Measurements from ENCODE around the gene RPF1.
"Not testable (repeated sequence)": the region's sequence is repeated elsewhere in the genome, so short reads cannot be mapped to it uniquely, and the experiment has no call there.

The RPF1 gene

GRCh38 chr1:84506002-84506728 lies 27.1 kb downstream of the RPF1 start, which contains the start of the genes GNG5 and SPATA1:
TSS of gene GNG5 (minus strand) at chr1:84506581. CDS start at chr1:84506091, 490 bp downstream.
TSS of gene SPATA1 (plus strand) at chr1:84506386. CDS start at chr1:84516360, 9,974 bp downstream.
- Histone ChIP-seq H3K14ac (ENCODE audit: low read length) (peak within 1 kb of the TSS; percentile 82), H2AFZ (ENCODE audit: low read length) (peak within 1 kb of the TSS; percentile 98), H2BK120ac (ENCODE audit: low read depth, low read length) (no peak within 1 kb of the TSS), H4K8ac (ENCODE audit: low read depth, low read length) (no peak within 1 kb of the TSS), H2BK15ac (ENCODE audit: low read length) (peak within 1 kb of the TSS; percentile 64), H4K91ac (ENCODE audit: low read depth, low read length, poor library complexity) (no peak within 1 kb of the TSS), H3K27me3 (ENCODE audit: control insufficient read depth in 3 of 3, insufficient read depth in 3 of 3, low read depth in 1 of 3, low read length in 3 of 3) (no peaks in the 10 kb centered on the region), H3K4ac (ENCODE audit: low read length) (no peak within 1 kb of the TSS), H3K4me3 (ENCODE audit: low read length in 2 of 2) (peak within 1 kb of the TSS; percentile 90 to 92), H3K36me3 (replicated peaks in 1 of 2; ENCODE audit: control insufficient read depth in 2 of 2, insufficient read depth in 2 of 2, low read length in 2 of 2) (peaks cover 0 to 17% of the 10 kb centered on the region in 2 donors), H2AK5ac (ENCODE audit: low read depth, low read length) (peak within 1 kb of the TSS; percentile 26), H2BK5ac (ENCODE audit: low read length) (peak within 1 kb of the TSS; percentile 84), H3K9ac (ENCODE audit: low read depth, low read length, poor library complexity) (peak within 1 kb of the TSS; percentile 97), H3K4me2 (ENCODE audit: insufficient read depth, low read length, poor library complexity, severe bottlenecking) (peak within 1 kb of the TSS; percentile 75), H2BK12ac (ENCODE audit: low read length) (no peak within 1 kb of the TSS), H3K79me1 (ENCODE audit: low read depth, low read length) (no peaks in the 10 kb centered on the region), H3K9me3 (replicated peaks in 1 of 2; ENCODE audit: control insufficient read depth in 2 of 2, insufficient read depth in 1 of 2, low read depth in 1 of 2, low read length in 2 of 2) (peaks cover 0 to 10% of the 10 kb centered on the region in 2 donors), H3K4me1 (ENCODE audit: control insufficient read depth in 2 of 2, insufficient read depth in 1 of 2, low read depth in 1 of 2, low read length in 2 of 2) (peaks cover 0 to 9% of the 10 kb centered on the region in 2 donors), H3K23ac (ENCODE audit: low read depth, low read length, poor library complexity) (peak within 1 kb of the TSS; percentile 46), H3K18ac (ENCODE audit: low read length) (peak within 1 kb of the TSS; percentile 99), H3K27ac (replicated peaks; ENCODE audit: low read length) (peak within 1 kb of the TSS; percentile 99)
- peak; percentile 97 for DNase-seq (ENCODE audit: low spot score)
- no CpG with 5 or more reads among the region's 60 CpGs for WGBS, 2 donors (ENCODE audit: extremely low coverage in 2 of 2, insufficient read length in 2 of 2, insufficient replicate concordance in 1 of 2)

DNA sequence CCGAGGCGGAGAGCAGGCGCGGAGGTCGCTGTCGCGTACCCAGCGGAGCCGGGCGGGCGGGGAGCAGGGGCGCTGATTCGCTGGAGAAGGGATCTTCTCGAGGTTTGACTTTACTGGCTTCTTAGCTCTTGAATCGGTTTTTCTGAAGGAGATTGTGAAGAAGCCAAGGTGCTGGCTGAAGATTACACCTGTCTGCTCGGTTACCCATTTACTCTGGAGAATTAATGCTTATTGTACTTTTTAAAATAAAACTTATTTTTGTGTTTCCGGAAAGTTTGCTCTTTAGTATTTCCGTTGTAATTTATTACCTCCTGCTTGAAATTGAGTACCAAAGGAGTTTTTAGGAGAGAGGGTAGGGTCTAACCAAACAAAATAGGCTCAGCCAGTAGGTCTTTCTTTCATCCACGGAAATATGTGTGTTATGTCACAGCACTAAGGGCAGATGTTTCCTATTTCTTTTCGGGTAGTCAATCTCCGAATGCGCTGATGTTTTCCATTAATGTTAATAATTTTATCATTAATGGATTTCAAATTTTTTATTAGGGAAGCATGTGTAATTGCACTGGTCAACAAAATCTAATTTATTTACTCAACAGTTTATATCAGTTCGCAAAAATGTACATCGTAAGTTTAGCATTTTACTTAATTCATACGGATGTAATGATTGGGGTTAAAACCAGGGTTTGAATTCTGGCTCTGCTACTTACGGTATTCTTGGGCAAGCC lies 27.8 kb downstream of the RPF1 start:
- no CpG with 5 or more reads among the region's 26 CpGs for WGBS, 2 donors (ENCODE audit: extremely low coverage in 2 of 2, insufficient read length in 2 of 2, insufficient replicate concordance in 1 of 2)
- peak overlapping the region; percentile 64 for H2BK15ac ChIP-seq (ENCODE audit: low read length)
- peak overlapping the region; percentile 46 for H3K23ac ChIP-seq (ENCODE audit: low read depth, low read length, poor library complexity)
- H3K27ac ChIP-seq (replicated peaks; ENCODE audit: low read length): peak overlapping the region; percentile 99
- H3K4me1 ChIP-seq (ENCODE audit: control insufficient read depth in 2 of 2, insufficient read depth in 1 of 2, low read depth in 1 of 2, low read length in 2 of 2): peaks cover 0 to 9% of the 10 kb centered on the region in 2 donors
- no peak overlapping the region for H2BK120ac ChIP-seq (ENCODE audit: low read depth, low read length)
- DNase-seq (ENCODE audit: low spot score): no peak
- peak overlapping the region; percentile 69 for H3K4me2 ChIP-seq (ENCODE audit: insufficient read depth, low read length, poor library complexity, severe bottlenecking)
- H3K4ac ChIP-seq (ENCODE audit: low read length): no peak overlapping the region
- no peak overlapping the region for H4K8ac ChIP-seq (ENCODE audit: low read depth, low read length)
- no peaks in the 10 kb centered on the region for H3K27me3 ChIP-seq (ENCODE audit: control insufficient read depth in 3 of 3, insufficient read depth in 3 of 3, low read depth in 1 of 3, low read length in 3 of 3)
- H2BK12ac ChIP-seq (ENCODE audit: low read length): no peak overlapping the region
- H2BK5ac ChIP-seq (ENCODE audit: low read length): peak overlapping the region; percentile 82
- no peaks in the 10 kb centered on the region for H3K79me1 ChIP-seq (ENCODE audit: low read depth, low read length)
- H3K18ac ChIP-seq (ENCODE audit: low read length): peak overlapping the region; percentile 95
- H3K36me3 ChIP-seq (replicated peaks in 1 of 2; ENCODE audit: control insufficient read depth in 2 of 2, insufficient read depth in 2 of 2, low read length in 2 of 2): peaks cover 0 to 10% of the 10 kb centered on the region in 2 donors
- no peak overlapping the region for H3K14ac ChIP-seq (ENCODE audit: low read length)
- no peak overlapping the region for H4K91ac ChIP-seq (ENCODE audit: low read depth, low read length, poor library complexity)
- no peak overlapping the region for H2AK5ac ChIP-seq (ENCODE audit: low read depth, low read length)
- H3K9ac ChIP-seq (ENCODE audit: low read depth, low read length, poor library complexity): peak overlapping the region; percentile 44
- peak overlapping the region; percentile 98 for H2AFZ ChIP-seq (ENCODE audit: low read length)
- H3K9me3 ChIP-seq (replicated peaks in 1 of 2; ENCODE audit: control insufficient read depth in 2 of 2, insufficient read depth in 1 of 2, low read depth in 1 of 2, low read length in 2 of 2): peaks cover 0 to 10% of the 10 kb centered on the region in 2 donors
- peak overlapping the region; percentile 85 to 92 for H3K4me3 ChIP-seq (ENCODE audit: low read length in 2 of 2)

DNA sequence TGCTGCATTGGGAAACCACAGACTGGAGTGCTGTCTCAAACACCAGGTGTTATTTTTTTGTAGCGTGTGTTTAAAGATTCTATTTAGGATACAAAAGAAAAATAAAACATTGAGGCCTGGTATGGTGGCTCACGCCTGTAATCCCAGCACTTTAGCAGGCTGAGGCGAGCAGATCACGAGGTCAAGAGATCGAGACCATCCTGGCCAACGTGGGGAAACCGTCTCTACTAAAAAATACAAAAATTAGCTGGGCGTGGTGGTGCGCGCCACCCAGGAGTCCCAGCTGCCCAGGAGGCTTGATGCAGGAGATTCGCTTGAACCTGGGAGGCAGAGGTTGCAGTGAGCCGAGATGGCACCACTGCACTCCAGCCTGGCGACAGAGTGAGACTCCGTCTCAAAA lies 28.8 kb downstream of the RPF1 start:
- not testable (repeated sequence) for H4K91ac ChIP-seq (ENCODE audit: low read depth, low read length, poor library complexity); H3K4me1 ChIP-seq (ENCODE audit: control insufficient read depth in 2 of 2, insufficient read depth in 1 of 2, low read depth in 1 of 2, low read length in 2 of 2); H2BK12ac ChIP-seq (ENCODE audit: low read length); H2BK15ac ChIP-seq (ENCODE audit: low read length); H2AFZ ChIP-seq (ENCODE audit: low read length); H3K79me1 ChIP-seq (ENCODE audit: low read depth, low read length); H3K27ac ChIP-seq (replicated peaks; ENCODE audit: low read length); H3K4me2 ChIP-seq (ENCODE audit: insufficient read depth, low read length, poor library complexity, severe bottlenecking); H3K4ac ChIP-seq (ENCODE audit: low read length); H3K9ac ChIP-seq (ENCODE audit: low read depth, low read length, poor library complexity); H3K23ac ChIP-seq (ENCODE audit: low read depth, low read length, poor library complexity); H4K8ac ChIP-seq (ENCODE audit: low read depth, low read length); H2BK120ac ChIP-seq (ENCODE audit: low read depth, low read length); H3K18ac ChIP-seq (ENCODE audit: low read length); H3K14ac ChIP-seq (ENCODE audit: low read length); H3K9me3 ChIP-seq (replicated peaks in 1 of 2; ENCODE audit: control insufficient read depth in 2 of 2, insufficient read depth in 1 of 2, low read depth in 1 of 2, low read length in 2 of 2); H3K36me3 ChIP-seq (replicated peaks in 1 of 2; ENCODE audit: control insufficient read depth in 2 of 2, insufficient read depth in 2 of 2, low read length in 2 of 2); H3K4me3 ChIP-seq (ENCODE audit: low read length in 2 of 2); H2BK5ac ChIP-seq (ENCODE audit: low read length); DNase-seq (ENCODE audit: low spot score); H3K27me3 ChIP-seq (ENCODE audit: control insufficient read depth in 3 of 3, insufficient read depth in 3 of 3, low read depth in 1 of 3, low read length in 3 of 3); H2AK5ac ChIP-seq (ENCODE audit: low read depth, low read length)
- no CpG with 5 or more reads among the region's 14 CpGs for WGBS, 2 donors (ENCODE audit: extremely low coverage in 2 of 2, insufficient read length in 2 of 2, insufficient replicate concordance in 1 of 2)

GRCh38 chr1:84508510-84508909 lies 29.4 kb downstream of the RPF1 start:
- Histone ChIP-seq H4K91ac (ENCODE audit: low read depth, low read length, poor library complexity) (no peak overlapping the region), H3K4me3 (ENCODE audit: low read length in 2 of 2) (no peak overlapping the region), H2BK5ac (ENCODE audit: low read length) (no peak overlapping the region), H3K9ac (ENCODE audit: low read depth, low read length, poor library complexity) (no peak overlapping the region), H3K27ac (replicated peaks; ENCODE audit: low read length) (no peak overlapping the region), H3K18ac (ENCODE audit: low read length) (no peak overlapping the region), H2AFZ (ENCODE audit: low read length) (no peak overlapping the region), H2BK15ac (ENCODE audit: low read length) (no peak overlapping the region), H2BK120ac (ENCODE audit: low read depth, low read length) (no peak overlapping the region), H3K23ac (ENCODE audit: low read depth, low read length, poor library complexity) (no peak overlapping the region), H3K79me1 (ENCODE audit: low read depth, low read length) (no peaks in the 10 kb centered on the region), H3K4me2 (ENCODE audit: insufficient read depth, low read length, poor library complexity, severe bottlenecking) (no peak overlapping the region), H3K4ac (ENCODE audit: low read length) (no peak overlapping the region), H3K14ac (ENCODE audit: low read length) (no peak overlapping the region), H3K27me3 (ENCODE audit: control insufficient read depth in 3 of 3, insufficient read depth in 3 of 3, low read depth in 1 of 3, low read length in 3 of 3) (no peaks in the 10 kb centered on the region), H2AK5ac (ENCODE audit: low read depth, low read length) (no peak overlapping the region), H3K9me3 (replicated peaks in 1 of 2; ENCODE audit: control insufficient read depth in 2 of 2, insufficient read depth in 1 of 2, low read depth in 1 of 2, low read length in 2 of 2) (peaks cover 0 to 10% of the 10 kb centered on the region in 2 donors), H3K4me1 (ENCODE audit: control insufficient read depth in 2 of 2, insufficient read depth in 1 of 2, low read depth in 1 of 2, low read length in 2 of 2) (peaks cover 0 to 7% of the 10 kb centered on the region in 2 donors), H2BK12ac (ENCODE audit: low read length) (no peak overlapping the region), H3K36me3 (replicated peaks in 1 of 2; ENCODE audit: control insufficient read depth in 2 of 2, insufficient read depth in 2 of 2, low read length in 2 of 2) (peaks cover 0 to 2% of the 10 kb centered on the region in 2 donors), H4K8ac (ENCODE audit: low read depth, low read length) (no peak overlapping the region)
- WGBS, 2 donors (ENCODE audit: extremely low coverage in 2 of 2, insufficient read length in 2 of 2, insufficient replicate concordance in 1 of 2): no CpG with 5 or more reads among the region's 1 CpG
- DNase-seq (ENCODE audit: low spot score): no peak

Measured in neuronal stem cell (in vitro differentiated cells).